Retinal pigment epithelial cell (primary cell): ENCODE results near the gene KCTD19.

Experiments used
- DNase-seq: peaks from one replicate; pipeline ENCODE4 v3.0.0-alpha.2; 2010; ENCODE audit warnings: low read depth
- H3K4me3 ChIP-seq: 2 replicates; pipeline ENCODE4 v1.5.1; 2011; ENCODE audit warnings: mild to moderate bottlenecking, low read length, control low read depth, moderate library complexity
- TF ChIP-seq, protein P1 (sequence below): conservative IDR thresholded peaks from 2 replicates; pipeline ENCODE4 v1.5.1; 2011; ENCODE audit warnings: low read depth, low read length, control low read depth, inconsistent platforms

Gene KCTD19

DNA sequence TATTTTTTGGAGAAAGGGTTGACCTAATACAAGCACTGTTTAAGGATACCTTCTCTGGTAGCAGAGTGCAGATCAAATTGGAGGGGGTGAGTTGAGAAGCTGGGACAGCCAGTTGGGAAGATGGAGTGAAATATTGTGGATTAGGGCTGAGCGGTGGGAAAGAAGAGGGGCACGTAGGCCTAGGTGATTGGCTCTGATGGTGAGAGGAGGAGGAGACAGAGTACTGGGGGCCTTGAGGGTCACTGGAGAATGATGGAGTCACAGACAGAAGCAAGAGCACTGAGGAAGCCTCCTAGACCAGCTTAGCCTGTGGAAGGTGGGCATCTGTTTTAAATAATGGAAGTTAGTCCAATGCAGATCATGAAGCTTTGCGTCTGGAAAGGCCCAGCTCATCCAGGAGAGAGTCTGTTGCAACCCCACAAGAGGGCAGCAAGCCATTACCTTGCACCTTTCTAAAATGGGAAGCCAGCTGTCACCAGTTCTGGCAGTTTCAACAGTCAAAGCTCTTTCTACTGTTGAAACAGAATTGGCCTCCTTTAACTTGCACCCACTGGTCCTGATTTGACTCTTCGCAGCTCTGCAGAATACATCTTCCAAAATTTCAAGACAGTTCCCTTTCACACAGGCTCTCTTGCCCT is 66.0 kb downstream of the KCTD19 start:
- H3K4me3 ChIP-seq = no peak overlapping the region
- TF ChIP-seq, protein P1, sequence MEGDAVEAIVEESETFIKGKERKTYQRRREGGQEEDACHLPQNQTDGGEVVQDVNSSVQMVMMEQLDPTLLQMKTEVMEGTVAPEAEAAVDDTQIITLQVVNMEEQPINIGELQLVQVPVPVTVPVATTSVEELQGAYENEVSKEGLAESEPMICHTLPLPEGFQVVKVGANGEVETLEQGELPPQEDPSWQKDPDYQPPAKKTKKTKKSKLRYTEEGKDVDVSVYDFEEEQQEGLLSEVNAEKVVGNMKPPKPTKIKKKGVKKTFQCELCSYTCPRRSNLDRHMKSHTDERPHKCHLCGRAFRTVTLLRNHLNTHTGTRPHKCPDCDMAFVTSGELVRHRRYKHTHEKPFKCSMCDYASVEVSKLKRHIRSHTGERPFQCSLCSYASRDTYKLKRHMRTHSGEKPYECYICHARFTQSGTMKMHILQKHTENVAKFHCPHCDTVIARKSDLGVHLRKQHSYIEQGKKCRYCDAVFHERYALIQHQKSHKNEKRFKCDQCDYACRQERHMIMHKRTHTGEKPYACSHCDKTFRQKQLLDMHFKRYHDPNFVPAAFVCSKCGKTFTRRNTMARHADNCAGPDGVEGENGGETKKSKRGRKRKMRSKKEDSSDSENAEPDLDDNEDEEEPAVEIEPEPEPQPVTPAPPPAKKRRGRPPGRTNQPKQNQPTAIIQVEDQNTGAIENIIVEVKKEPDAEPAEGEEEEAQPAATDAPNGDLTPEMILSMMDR = peak; percentile 83
- DNase-seq = no peak

- DNase-seq = no peak
- no peak overlapping the region for H3K4me3 ChIP-seq
- TF ChIP-seq, protein P1 = no peak
These were observed 66.8 kb downstream of the KCTD19 start for GRCh38 chr16:67259705-67260104.

DNA sequence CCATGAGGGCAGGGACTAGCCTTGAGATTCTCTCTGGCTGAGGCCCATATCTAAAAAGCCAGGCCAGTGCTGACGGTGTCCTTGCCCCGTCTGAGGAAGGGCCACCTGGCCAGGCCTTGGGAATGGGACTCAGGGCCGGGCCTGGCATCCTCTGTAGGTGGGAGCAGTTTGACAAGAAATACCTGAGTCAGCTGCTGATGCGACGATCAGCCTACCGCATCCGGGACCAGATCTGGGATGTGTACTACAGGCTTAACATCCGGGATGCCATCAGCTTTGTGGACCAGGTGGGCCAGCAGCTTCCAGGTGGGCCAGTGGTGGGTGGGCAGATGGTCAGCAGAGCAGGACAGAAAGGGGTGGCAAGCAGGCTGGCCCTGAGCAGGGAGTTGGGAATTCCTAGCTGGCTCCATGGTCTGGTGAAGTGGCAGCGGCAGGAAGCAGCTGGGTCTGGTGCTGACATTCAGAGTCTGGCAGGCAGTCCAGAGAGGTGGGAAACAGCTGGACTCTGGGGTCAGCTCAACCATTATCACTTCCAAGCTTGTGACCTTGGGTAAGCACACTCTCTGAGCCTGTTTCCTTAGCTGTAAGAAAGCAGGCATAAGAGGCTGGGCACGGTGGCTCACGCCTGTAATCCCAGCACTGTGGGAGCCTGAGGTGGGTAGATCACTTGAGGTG is 68.2 kb downstream of the KCTD19 start:
- TF ChIP-seq, protein P1 = no peak
- no peak for DNase-seq
- H3K4me3 ChIP-seq = no peak overlapping the region

GRCh38 chr16:67257486-67258160 is 68.9 kb downstream of the KCTD19 start:
- DNase-seq = no peak
- TF ChIP-seq, protein P1 = no peak
- no peak overlapping the region for H3K4me3 ChIP-seq

DNA sequence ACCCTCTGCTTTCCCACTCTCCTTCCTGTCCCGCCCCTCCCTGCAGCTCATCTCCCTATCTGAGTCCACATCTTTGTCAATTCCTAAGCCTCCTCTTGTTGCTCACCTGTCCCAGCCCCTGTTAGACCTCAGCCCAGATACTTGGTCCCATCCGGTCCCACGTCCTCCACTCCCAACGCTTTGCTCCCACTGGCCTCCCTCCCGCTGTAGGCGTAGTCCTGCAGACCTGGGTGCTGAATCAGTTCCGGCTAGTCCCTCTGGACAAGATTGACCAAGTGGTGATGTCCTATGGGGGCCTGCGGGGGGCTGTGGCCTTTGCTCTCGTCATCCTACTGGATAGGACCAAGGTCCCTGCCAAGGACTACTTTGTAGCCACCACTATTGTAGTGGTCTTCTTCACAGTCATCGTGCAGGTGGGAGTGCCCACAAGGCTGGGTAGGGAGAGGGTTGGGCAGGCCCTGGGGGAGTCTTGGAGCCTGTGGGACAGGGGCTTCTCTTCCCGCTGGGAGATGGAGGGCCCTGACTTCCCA is 69.8 kb downstream of the KCTD19 start:
- DNase-seq = no peak
- TF ChIP-seq, protein P1 = no peak
- H3K4me3 ChIP-seq = no peak overlapping the region

DNA sequence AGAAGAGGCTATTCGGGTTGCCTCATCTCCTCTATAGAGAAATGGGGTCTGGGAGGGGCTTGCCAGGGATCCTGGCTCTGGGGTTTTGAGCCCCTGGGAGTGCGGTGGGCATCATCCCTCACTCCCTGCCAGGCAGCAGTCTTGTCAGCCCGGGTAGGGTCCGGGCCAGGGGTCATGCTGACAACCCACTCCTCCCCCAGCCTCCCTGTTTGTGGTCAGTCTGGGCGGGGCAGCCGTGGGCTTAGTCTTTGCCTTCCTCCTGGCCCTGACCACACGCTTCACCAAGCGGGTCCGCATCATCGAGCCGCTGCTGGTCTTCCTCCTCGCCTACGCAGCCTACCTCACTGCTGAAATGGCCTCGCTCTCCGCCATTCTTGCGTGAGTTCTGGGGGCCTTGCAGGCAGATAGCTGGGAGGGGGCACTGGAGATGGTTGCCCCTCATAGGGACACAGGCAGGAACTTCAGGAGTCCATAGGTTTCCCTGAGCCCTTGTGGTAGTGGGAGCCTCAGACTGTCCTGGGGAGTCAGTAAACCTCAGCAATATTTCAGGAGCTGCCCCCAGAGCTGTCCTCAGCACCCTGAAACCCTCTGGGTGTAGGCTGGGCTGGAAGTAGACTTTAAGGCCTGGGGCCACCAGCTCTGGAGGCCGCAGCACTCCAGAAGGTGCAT is 70.9 kb downstream of the KCTD19 start:
- no peak for DNase-seq
- no peak overlapping the region for H3K4me3 ChIP-seq
- TF ChIP-seq, protein P1 = no peak
